Nephron (organoid): ENCODE data around the gene ATP11A.

Experiments
- H3K27ac Mint-ChIP-seq, 3 experiments: 2 replicates each; pipeline ENCODE4 v1.8.0; 2020; ENCODE audit warnings: mixed read lengths in 3 of 3, mild to moderate bottlenecking in 2 of 3, moderate library complexity in 1 of 3
- H3K27me3 Mint-ChIP-seq: 2 replicates; pipeline ENCODE4 v1.8.0; 2021; ENCODE audit warnings: low read depth, mild to moderate bottlenecking, moderate library complexity, mixed read lengths
- H3K36me3 Mint-ChIP-seq: 2 replicates; pipeline ENCODE4 v1.8.0; 2020; ENCODE audit warnings: low read depth, mixed read lengths
- H3K4me1 Mint-ChIP-seq: 2 replicates; pipeline ENCODE4 v1.8.0; 2020; ENCODE audit warnings: mixed read lengths
- H3K4me3 Mint-ChIP-seq, 3 experiments: 2 replicates each; pipeline ENCODE4 v1.8.0; 2020; ENCODE audit warnings: mild to moderate bottlenecking in 3 of 3, mixed read lengths in 3 of 3, moderate library complexity in 2 of 3
- H3K9me3 Mint-ChIP-seq: 2 replicates; pipeline ENCODE4 v1.8.0; 2020; ENCODE audit warnings: mixed read lengths
- CTCF ChIP-seq, 3 experiments: fragments of 200-600 bp; sonication (generic); IDR thresholded peaks; one replicate each; pipeline ENCODE4 v1.5.0; 2021; ENCODE audit warnings: antibody characterized with exemption in 3 of 3; ENCODE audit not compliant: unreplicated experiment in 3 of 3

The ATP11A gene

DNA sequence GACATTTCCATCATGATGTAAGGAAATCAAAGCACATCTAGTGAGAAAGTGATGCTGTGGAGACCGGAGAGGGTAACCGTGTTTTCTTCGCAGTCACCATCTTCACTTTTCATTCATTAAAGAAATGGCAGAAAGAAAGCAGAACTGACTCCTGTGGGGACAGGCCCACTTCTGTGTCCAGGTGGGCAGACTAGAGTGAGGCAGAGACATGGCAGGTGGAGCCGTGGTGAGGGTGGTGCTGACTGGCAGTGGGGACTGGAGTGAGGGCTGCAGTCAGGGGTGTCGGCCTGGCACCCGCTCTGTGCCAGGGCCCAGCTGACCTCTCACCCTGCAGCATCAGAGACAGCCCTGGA lies 207.7 kb downstream of the ATP11A start:
- no peaks in the 10 kb centered on the region for H3K9me3 Mint-ChIP-seq
- TF ChIP-seq CTCF (IDR thresholded peaks at IDR 0.05; ENCODE audit: unreplicated experiment in 3 of 3) = no peak
- H3K4me3 Mint-ChIP-seq = no peak overlapping the region
- peaks cover 28% of the 10 kb centered on the region for H3K4me1 Mint-ChIP-seq
- no peak overlapping the region for H3K27ac Mint-ChIP-seq
- H3K27me3 Mint-ChIP-seq = peaks cover 52% of the 10 kb centered on the region
- H3K36me3 Mint-ChIP-seq = peaks cover 7% of the 10 kb centered on the region

DNA sequence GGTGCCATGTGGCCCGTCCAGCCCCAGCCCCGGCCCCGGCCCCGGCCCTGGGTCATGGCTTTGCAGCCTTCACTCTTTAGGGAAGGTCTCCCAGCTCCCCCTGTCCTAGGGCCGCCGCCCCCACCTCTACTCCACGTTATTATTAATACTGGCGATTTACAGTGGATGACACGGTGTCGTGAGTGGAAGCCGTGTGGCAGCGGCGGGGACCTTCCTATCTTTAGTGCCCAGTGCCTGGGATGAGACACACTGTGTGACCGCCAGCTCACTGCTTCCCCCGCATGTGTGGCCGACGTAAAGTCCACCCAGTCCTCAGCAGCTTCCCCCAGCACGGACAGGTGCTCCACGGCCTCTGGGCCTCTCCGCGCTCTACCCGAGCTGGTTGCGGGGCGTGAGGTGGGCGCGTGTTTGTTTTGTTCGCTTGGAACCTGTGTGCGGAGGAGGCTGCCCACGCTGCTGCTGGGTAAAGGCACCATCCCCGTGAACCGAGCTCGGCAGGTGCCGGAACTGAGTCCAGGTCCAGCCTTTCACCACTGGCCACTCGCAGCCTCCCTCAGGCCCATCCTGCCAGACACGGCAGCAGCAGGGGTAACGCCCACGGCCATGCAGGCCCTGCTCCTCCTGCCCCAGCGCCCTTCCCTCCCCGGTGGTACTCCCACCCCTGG lies 208.2 kb downstream of the ATP11A start:
- Mint-ChIP-seq H3K27ac (no peak overlapping the region), H3K27me3 (peaks cover 51% of the 10 kb centered on the region), H3K4me1 (peaks cover 25% of the 10 kb centered on the region), H3K9me3 (no peaks in the 10 kb centered on the region), H3K4me3 (no peak overlapping the region), H3K36me3 (peaks cover 7% of the 10 kb centered on the region)
- no peak for TF ChIP-seq CTCF (IDR thresholded peaks at IDR 0.05; ENCODE audit: unreplicated experiment in 3 of 3)

GRCh38 chr13:112898621-112899280 lies 208.9 kb downstream of the ATP11A start:
- Mint-ChIP-seq H3K4me3 (no peak overlapping the region), H3K27ac (no peak overlapping the region), H3K27me3 (peaks cover 48% of the 10 kb centered on the region), H3K36me3 (peaks cover 13% of the 10 kb centered on the region), H3K4me1 (peaks cover 19% of the 10 kb centered on the region), H3K9me3 (no peaks in the 10 kb centered on the region)
- no peak for TF ChIP-seq CTCF (IDR thresholded peaks at IDR 0.05; ENCODE audit: unreplicated experiment in 3 of 3)

GRCh38 chr13:112899281-112900225 lies 209.7 kb downstream of the ATP11A start:
- peak overlapping the region in 1 of 3 experiments; percentile 14 for H3K27ac Mint-ChIP-seq
- H3K4me3 Mint-ChIP-seq = no peak overlapping the region
- TF ChIP-seq CTCF (IDR thresholded peaks at IDR 0.05; ENCODE audit: unreplicated experiment in 3 of 3) = no peak
- peaks cover 19% of the 10 kb centered on the region for H3K4me1 Mint-ChIP-seq
- H3K9me3 Mint-ChIP-seq = no peaks in the 10 kb centered on the region
- H3K27me3 Mint-ChIP-seq = peaks cover 52% of the 10 kb centered on the region
- peaks cover 13% of the 10 kb centered on the region for H3K36me3 Mint-ChIP-seq

DNA sequence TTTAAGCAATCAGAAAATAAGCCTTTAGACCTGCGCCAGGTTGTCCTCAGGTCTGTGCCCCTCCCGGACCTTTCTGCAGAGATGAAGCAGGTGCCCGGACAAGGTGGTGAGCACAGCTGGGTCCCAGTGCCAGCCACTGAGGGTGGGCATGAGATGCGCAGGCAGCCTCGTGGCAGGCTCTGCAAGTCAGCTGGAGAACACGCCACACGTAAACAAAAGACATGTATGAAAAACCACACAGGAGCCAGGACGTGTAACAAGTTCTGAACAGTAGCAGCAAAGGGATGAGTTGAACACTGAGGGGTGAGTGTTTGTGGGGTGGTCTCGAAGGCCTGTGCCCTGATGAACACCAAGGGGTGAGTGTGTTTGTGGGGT lies 210.4 kb downstream of the ATP11A start:
- no peak for TF ChIP-seq CTCF (IDR thresholded peaks at IDR 0.05; ENCODE audit: unreplicated experiment in 3 of 3)
- Mint-ChIP-seq H3K9me3 (peaks cover 3% of the 10 kb centered on the region), H3K27ac (peak overlapping the region in 1 of 3 experiments; percentile 14), H3K4me3 (no peak overlapping the region), H3K27me3 (peaks cover 56% of the 10 kb centered on the region), H3K36me3 (peaks cover 19% of the 10 kb centered on the region), H3K4me1 (peaks cover 19% of the 10 kb centered on the region)
